GM21390 (cell line): ENCODE measurements around the gene ADAMTS9.

Experiments used
- ATAC-seq: cut with Tn5 transposase; IDR thresholded peaks from one replicate; pipeline ENCODE4 v1.9.1; 2021; ENCODE audit not compliant: unreplicated experiment

Gene ADAMTS9

GRCh38 chr3:64621726-64622395, 65.9 kb downstream of the ADAMTS9 start:
- no peak for ATAC-seq

- ATAC-seq, result no peak
Measured at GRCh38 chr3:64621275-64621674, 66.5 kb downstream of the ADAMTS9 start.

GRCh38 chr3:64620020-64620419, 67.8 kb downstream of the ADAMTS9 start:
- ATAC-seq, result no peak

- ATAC-seq, result no peak
Measured at GRCh38 chr3:64619216-64619615, 68.6 kb downstream of the ADAMTS9 start.

- no peak for ATAC-seq
Measured at GRCh38 chr3:64617610-64618009, 70.2 kb downstream of the ADAMTS9 start.

- no peak for ATAC-seq
Measured at GRCh38 chr3:64616953-64617352, 70.8 kb downstream of the ADAMTS9 start.

GRCh38 chr3:64612916-64613526, 74.8 kb downstream of the ADAMTS9 start:
- no peak for ATAC-seq

GRCh38 chr3:64612082-64612860, 75.5 kb downstream of the ADAMTS9 start:
- ATAC-seq, result no peak

GRCh38 chr3:64608741-64609140, 79.1 kb downstream of the ADAMTS9 start:
- ATAC-seq, result no peak

GRCh38 chr3:64607032-64607551, 80.7 kb downstream of the ADAMTS9 start:
- ATAC-seq, result no peak

- ATAC-seq, result no peak
Measured at GRCh38 chr3:64604313-64604712, 83.5 kb downstream of the ADAMTS9 start.

- ATAC-seq, result no peak
Measured at GRCh38 chr3:64601824-64602223, 86.0 kb downstream of the ADAMTS9 start.

GRCh38 chr3:64600246-64600950, 87.4 kb downstream of the ADAMTS9 start:
- no peak for ATAC-seq

GRCh38 chr3:64599651-64600050, 88.1 kb downstream of the ADAMTS9 start:
- ATAC-seq, result no peak

- ATAC-seq, result no peak
Measured at GRCh38 chr3:64595253-64595694, 92.5 kb downstream of the ADAMTS9 start.

GRCh38 chr3:64594134-64594533, 93.7 kb downstream of the ADAMTS9 start:
- no peak for ATAC-seq

- no peak for ATAC-seq
Measured at GRCh38 chr3:64593350-64593749, 94.5 kb downstream of the ADAMTS9 start.

- no peak for ATAC-seq
Measured at GRCh38 chr3:64591615-64592014, 96.2 kb downstream of the ADAMTS9 start.

GRCh38 chr3:64588380-64588779, 99.4 kb downstream of the ADAMTS9 start:
- ATAC-seq, result no peak

- no peak for ATAC-seq
Measured at GRCh38 chr3:64586952-64587351, 100.8 kb downstream of the ADAMTS9 start.

GRCh38 chr3:64584179-64584578, 103.6 kb downstream of the ADAMTS9 start:
- ATAC-seq, result no peak
